Lower leg skin (tissue), 4 donors: Measurements from ENCODE around the gene CTNNA2. TPM values are rescaled to one million over a fixed set of nuclear protein-coding genes. Genes with fewer than 3 reads are reported as not detected.

Source experiments
- DNase-seq, 2 donors: peaks; one replicate each; pipeline ENCODE4 v3.0.0-alpha.2; 2019; ENCODE audit warnings: low spot score in 2 of 2
- H3K4me3 ChIP-seq: fragments of 200-600 bp; sonication (generic); 2 replicates; pipeline ENCODE4 v1.5.1; 2017; ENCODE audit warnings: mild to moderate bottlenecking, low read depth; ENCODE audit not compliant: poor library complexity, severe bottlenecking
- POLR2A ChIP-seq, 2 donors: fragments of 450-650 bp; IDR thresholded peaks; one replicate each; pipeline ENCODE4 v1.6.1; 2016 to 2017; ENCODE audit warnings: antibody characterized with exemption in 2 of 2, mild to moderate bottlenecking in 1 of 2, moderate library complexity in 1 of 2
- WGBS, 2 donors: methylation state at CpG; one replicate each; pipeline ENCODE4 v1.1.5; 2018; 5-methylcytosine and 5-hydroxymethylcytosine counted together
- intact Hi-C: fragments of 100-400 bp; cut with DNase I; formaldehyde crosslinking; loops from one replicate; pipeline ENCODE4 v1.15.0; 2023; ENCODE audit warnings: low total_unique reads
- total RNA-seq, 4 donors: library from RNA; depleted of rRNA; stranded (reverse); fragments of >200 nt; gene quantifications; one replicate each; pipeline ENCODE4 v1.1.0, GENCODE V29; 2016
- TF ChIP-seq, protein P1 (sequence below), 3 donors: fragments of 450-650 bp; IDR thresholded peaks; one replicate each; pipeline ENCODE4 v1.5.1; 2016; ENCODE audit warnings: antibody characterized with exemption in 3 of 3, mild to moderate bottlenecking in 3 of 3, moderate library complexity in 2 of 3

CTNNA2 gene
- total RNA-seq, 4 donors from 2014 or later: not detected

DNA sequence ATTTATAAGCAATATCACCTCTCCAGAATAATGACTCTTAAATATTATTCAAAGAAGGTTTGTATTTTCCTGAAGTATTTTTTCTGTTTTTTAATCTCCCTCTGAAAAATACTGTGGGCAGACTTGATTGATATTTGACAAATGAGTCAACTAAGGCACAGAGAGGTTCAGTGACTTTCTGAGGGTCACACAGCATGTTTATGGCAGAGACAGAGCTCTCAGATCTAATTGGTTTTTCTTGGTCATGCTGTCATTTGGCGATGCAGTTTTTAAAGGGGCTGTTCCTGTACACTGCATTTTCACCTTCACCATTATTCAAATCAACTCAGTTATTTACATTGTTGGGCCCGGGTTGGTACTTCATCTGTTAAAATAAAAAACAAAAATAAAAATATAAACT, 527.4 kb downstream of the CTNNA2 start:
- intact Hi-C loops: no loop called here
- DNase-seq: no peak
- no peak overlapping the region for H3K4me3 ChIP-seq
- TF ChIP-seq POLR2A (IDR thresholded peaks at IDR 0.05): no peak
- TF ChIP-seq, protein P1, sequence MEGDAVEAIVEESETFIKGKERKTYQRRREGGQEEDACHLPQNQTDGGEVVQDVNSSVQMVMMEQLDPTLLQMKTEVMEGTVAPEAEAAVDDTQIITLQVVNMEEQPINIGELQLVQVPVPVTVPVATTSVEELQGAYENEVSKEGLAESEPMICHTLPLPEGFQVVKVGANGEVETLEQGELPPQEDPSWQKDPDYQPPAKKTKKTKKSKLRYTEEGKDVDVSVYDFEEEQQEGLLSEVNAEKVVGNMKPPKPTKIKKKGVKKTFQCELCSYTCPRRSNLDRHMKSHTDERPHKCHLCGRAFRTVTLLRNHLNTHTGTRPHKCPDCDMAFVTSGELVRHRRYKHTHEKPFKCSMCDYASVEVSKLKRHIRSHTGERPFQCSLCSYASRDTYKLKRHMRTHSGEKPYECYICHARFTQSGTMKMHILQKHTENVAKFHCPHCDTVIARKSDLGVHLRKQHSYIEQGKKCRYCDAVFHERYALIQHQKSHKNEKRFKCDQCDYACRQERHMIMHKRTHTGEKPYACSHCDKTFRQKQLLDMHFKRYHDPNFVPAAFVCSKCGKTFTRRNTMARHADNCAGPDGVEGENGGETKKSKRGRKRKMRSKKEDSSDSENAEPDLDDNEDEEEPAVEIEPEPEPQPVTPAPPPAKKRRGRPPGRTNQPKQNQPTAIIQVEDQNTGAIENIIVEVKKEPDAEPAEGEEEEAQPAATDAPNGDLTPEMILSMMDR (IDR thresholded peaks at IDR 0.05): no peak
- WGBS, 2 donors: 85 to 91% methylated on average over 2 of the region's 2 CpGs

DNA sequence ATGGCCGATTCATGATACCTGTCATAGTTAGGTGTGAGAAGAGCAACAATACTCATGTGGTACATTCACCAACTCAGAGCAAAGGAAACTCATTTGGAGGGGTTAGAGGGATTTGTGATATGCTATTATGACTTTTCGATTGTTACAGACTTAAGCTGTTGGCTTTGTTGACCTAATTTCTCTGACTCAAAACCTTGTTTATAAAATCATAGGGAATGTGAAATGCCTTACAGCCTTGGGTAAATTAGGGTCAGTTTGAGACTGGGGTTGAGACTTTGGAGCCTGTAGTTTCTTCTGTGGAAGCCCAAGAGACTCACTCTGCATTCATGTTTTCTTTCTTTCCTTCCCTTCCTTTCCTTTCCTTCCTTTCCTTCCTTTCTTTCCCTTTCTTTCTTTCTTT, 529.8 kb downstream of the CTNNA2 start:
- DNase-seq: no peak
- no peak for TF ChIP-seq POLR2A (IDR thresholded peaks at IDR 0.05)
- TF ChIP-seq, protein P1 (IDR thresholded peaks at IDR 0.05): no peak
- H3K4me3 ChIP-seq: no peak overlapping the region
- intact Hi-C loops: no loop called here
- 86 to 89% methylated on average over 2 of the region's 2 CpGs for WGBS, 2 donors

DNA sequence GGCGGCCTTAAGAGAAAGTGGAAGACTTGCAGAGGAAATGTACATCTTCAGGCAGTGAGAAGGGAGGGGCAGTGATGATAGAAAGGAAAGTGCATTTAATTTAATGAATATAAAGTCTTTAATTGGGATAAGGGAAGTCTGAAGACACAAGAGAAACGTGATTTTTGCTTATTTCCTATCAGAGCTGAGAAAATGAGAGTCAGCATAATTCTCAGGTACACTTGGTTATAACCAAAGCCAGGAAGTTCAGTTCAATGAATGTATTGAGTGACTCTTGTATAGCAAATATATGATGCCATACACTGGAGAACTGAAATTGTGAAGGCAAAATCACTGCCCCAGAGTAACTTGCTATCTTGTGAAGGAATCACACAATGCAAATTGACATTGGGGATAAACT, 535.4 kb downstream of the CTNNA2 start:
- intact Hi-C loops: no loop called here
- DNase-seq: no peak
- TF ChIP-seq, protein P1 (IDR thresholded peaks at IDR 0.05): no peak
- no peak for TF ChIP-seq POLR2A (IDR thresholded peaks at IDR 0.05)
- H3K4me3 ChIP-seq: no peak overlapping the region
- 77 to 78% methylated on average over 2 of the region's 2 CpGs for WGBS, 2 donors

DNA sequence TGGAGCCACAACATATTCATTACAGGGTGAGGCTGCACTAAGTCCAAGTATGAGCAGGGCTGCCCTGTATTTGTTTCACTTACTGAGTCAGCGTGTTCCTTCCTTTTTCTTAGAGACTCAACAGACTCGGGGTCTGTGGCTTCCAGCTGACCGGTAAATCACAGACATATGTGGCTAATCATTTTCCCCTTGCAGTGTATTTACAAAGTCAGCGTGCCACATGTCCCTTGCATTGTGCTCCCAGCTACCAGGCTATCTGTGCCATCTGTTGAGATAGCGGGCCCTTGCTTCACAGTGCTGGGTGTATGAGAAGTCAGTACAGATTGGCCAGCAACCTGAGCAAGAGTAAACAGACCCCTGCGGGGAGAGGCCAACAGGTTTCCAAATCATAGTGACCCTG, 537.4 kb downstream of the CTNNA2 start:
- no peak overlapping the region for H3K4me3 ChIP-seq
- TF ChIP-seq POLR2A (IDR thresholded peaks at IDR 0.05): no peak
- TF ChIP-seq, protein P1 (IDR thresholded peaks at IDR 0.05): no peak
- intact Hi-C loops: no loop called here
- 44 to 63% methylated on average over 6 of the region's 6 CpGs for WGBS, 2 donors
- no peak for DNase-seq

DNA sequence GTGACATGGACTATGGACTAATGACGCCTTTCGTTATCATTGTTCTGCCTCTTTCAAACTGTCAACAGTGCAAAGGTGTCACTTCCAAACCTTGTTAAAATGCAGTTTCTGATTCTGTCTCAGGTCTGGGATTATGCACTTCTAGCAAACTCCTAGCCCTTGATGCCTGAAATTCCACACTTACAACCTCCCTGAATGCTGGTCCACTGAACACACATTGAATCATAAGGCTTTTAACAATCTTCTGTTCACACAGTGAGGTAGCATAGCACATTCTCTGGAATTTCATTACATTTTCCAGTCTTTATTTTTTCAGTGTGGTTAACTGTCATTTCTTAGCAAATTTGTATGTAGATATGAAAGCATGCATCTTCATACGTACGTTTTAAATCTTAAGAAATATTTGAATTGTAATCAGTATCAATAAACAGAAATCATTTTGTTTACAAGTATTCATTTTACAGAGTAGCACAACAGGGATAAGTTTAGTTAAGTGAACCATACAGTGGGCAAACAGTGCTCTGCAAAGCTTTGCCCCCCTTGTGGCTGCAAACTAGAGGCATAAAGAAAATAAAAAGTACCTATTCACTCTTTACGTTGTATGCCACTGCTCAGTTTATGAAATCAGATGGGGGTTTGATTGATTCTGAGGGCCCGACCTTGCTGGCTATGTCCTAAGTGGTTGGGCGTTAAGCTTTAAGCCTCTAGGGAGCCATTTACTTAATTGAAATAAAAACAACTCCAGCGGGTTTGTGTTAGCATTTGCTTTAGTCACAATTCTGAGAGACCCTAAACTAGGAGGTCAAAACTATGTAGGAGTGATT, 540.9 kb downstream of the CTNNA2 start:
- intact Hi-C loops: no loop called here
- no peak overlapping the region for H3K4me3 ChIP-seq
- WGBS, 2 donors: 48 to 50% methylated on average over 8 of the region's 8 CpGs
- no peak for DNase-seq
- no peak for TF ChIP-seq POLR2A (IDR thresholded peaks at IDR 0.05)
- TF ChIP-seq, protein P1 (IDR thresholded peaks at IDR 0.05): no peak

DNA sequence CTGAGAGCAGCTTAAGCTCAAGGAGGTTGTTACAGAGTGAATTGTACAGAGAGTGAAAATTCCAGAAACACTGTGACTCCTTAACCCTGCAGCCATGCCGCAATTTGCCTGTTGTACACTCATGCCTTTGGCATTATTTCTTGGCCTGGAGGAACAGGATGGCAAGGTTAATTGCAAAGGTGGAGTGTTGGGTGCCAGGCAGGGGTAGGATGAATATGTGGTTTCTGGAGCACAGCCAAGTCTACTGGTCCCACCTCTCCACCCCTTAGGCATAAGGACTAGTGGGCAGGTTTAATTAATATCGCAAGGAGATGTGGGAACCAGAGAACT, 541.5 kb downstream of the CTNNA2 start:
- no peak for DNase-seq
- intact Hi-C loops: no loop called here
- WGBS, 2 donors: 44 to 53% methylated on average over 2 of the region's 2 CpGs
- no peak overlapping the region for H3K4me3 ChIP-seq
- no peak for TF ChIP-seq POLR2A (IDR thresholded peaks at IDR 0.05)
- TF ChIP-seq, protein P1 (IDR thresholded peaks at IDR 0.05): no peak
